Nephron progenitor cell (in vitro differentiated cells): ENCODE results near the gene SDHD.

Experiments used
- DNase-seq: peaks from one replicate; pipeline ENCODE4 v3.0.0; 2021
- H3K27ac Mint-ChIP-seq: 2 replicates; pipeline ENCODE4 v1.8.0; 2021; ENCODE audit warnings: mild to moderate bottlenecking, moderate library complexity, mixed read lengths
- H3K27me3 Mint-ChIP-seq: 2 replicates; pipeline ENCODE4 v1.8.0; 2021; ENCODE audit warnings: mild to moderate bottlenecking, low read depth, mixed read lengths; ENCODE audit not compliant: poor library complexity
- H3K36me3 Mint-ChIP-seq: 2 replicates; pipeline ENCODE4 v1.8.0; 2021; ENCODE audit warnings: low read depth, mixed read lengths
- H3K4me1 Mint-ChIP-seq: 2 replicates; pipeline ENCODE4 v1.8.0; 2021; ENCODE audit warnings: mixed read lengths
- H3K4me3 Mint-ChIP-seq: 2 replicates; pipeline ENCODE4 v1.8.0; 2021; ENCODE audit warnings: mild to moderate bottlenecking, moderate library complexity, mixed read lengths
- H3K9me3 Mint-ChIP-seq: 2 replicates; pipeline ENCODE4 v1.8.0; 2021; ENCODE audit warnings: mild to moderate bottlenecking, moderate library complexity, mixed read lengths
- TF ChIP-seq, protein P1 (sequence below): fragments of 200-600 bp; sonication (generic); IDR thresholded peaks from 2 replicates; pipeline ENCODE4 v1.5.0; 2021; ENCODE audit warnings: antibody characterized with exemption

SDHD gene

DNA sequence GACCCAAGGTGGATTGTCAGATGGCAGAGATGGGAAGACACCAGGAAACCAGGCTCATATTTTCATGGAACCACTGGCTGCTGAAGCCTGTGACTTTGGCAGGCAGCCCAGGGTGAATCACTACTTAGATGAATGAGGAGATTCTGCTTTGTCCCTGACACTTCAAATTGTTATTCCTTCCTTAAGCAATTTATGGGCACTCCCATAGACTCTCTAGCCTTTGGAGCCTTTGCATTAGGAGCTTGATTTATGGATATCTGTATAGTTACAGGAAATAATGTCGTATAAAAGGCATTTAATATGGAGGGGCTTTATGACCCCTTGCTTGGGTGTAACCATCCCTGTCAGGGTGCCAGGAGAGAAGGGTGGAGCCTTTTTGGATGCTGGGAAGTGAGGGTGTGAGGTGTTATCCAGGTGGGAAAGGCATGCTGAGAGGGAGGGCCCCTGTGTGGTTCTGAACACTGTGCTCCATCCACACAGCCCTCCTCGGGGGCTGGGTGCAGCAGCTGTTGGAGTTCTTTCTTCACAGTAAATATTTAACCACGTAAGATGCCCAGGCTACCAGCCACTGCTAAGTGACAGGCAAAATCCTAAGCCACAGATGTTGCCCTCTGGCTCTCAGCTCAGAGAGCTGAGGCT lies 41.9 kb downstream of the SDHD start:
- H3K4me3 Mint-ChIP-seq = no peak overlapping the region
- H3K27ac Mint-ChIP-seq = no peak overlapping the region
- no peaks in the 10 kb centered on the region for H3K27me3 Mint-ChIP-seq
- TF ChIP-seq, protein P1, sequence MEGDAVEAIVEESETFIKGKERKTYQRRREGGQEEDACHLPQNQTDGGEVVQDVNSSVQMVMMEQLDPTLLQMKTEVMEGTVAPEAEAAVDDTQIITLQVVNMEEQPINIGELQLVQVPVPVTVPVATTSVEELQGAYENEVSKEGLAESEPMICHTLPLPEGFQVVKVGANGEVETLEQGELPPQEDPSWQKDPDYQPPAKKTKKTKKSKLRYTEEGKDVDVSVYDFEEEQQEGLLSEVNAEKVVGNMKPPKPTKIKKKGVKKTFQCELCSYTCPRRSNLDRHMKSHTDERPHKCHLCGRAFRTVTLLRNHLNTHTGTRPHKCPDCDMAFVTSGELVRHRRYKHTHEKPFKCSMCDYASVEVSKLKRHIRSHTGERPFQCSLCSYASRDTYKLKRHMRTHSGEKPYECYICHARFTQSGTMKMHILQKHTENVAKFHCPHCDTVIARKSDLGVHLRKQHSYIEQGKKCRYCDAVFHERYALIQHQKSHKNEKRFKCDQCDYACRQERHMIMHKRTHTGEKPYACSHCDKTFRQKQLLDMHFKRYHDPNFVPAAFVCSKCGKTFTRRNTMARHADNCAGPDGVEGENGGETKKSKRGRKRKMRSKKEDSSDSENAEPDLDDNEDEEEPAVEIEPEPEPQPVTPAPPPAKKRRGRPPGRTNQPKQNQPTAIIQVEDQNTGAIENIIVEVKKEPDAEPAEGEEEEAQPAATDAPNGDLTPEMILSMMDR = no peak
- DNase-seq = no peak
- peaks cover 18% of the 10 kb centered on the region for H3K4me1 Mint-ChIP-seq
- H3K9me3 Mint-ChIP-seq = no peaks in the 10 kb centered on the region
- no peaks in the 10 kb centered on the region for H3K36me3 Mint-ChIP-seq

DNA sequence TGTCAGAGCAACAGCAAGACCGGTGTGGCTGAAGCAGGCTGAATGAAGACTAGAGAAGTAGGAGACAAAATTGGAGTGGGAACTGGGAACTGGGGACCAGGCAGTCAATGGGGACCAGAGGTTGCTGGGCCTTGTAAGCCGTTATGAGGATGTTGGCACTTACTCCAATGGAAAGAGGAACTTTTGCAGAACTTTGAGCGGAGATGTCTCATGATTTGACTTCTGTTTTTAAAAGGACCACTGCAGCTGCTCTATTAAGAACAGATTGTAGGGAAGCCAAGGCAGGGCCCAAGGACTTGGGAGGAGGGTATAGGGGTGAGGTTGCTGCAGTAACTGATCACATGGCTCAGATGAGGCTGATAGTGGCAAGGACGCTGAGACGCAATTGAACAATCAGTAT lies 43.0 kb downstream of the SDHD start:
- TF ChIP-seq, protein P1 = no peak
- Mint-ChIP-seq H3K4me1 (peaks cover 25% of the 10 kb centered on the region), H3K27me3 (no peaks in the 10 kb centered on the region), H3K4me3 (no peak overlapping the region), H3K9me3 (peaks cover 6% of the 10 kb centered on the region), H3K36me3 (peaks cover 6% of the 10 kb centered on the region), H3K27ac (no peak overlapping the region)
- DNase-seq = no peak

DNA sequence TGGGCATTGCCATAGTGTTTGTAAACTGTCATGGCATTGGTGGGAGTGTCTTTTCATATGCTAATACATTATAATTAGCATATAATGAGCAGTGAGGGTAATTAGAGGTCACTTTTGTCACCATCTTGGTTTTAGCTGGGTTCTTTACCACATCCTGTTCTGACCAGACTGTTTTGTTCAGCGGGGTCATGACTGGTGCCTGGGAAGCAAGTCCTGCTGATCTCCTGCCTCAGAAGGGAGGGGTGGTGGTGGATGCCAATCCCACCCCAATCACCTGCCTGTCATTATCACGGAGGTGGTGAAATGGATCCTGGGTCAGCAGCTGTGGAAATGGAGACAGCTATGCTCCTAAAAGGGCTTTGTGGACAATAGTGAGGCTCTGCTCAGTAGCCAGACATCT lies 46.1 kb downstream of the SDHD start:
- H3K27ac Mint-ChIP-seq = no peak overlapping the region
- H3K9me3 Mint-ChIP-seq = peaks cover 6% of the 10 kb centered on the region
- no peak for DNase-seq
- peaks cover 25% of the 10 kb centered on the region for H3K4me1 Mint-ChIP-seq
- H3K27me3 Mint-ChIP-seq = peaks cover 4% of the 10 kb centered on the region
- H3K4me3 Mint-ChIP-seq = no peak overlapping the region
- H3K36me3 Mint-ChIP-seq = peaks cover 6% of the 10 kb centered on the region
- TF ChIP-seq, protein P1 = no peak

DNA sequence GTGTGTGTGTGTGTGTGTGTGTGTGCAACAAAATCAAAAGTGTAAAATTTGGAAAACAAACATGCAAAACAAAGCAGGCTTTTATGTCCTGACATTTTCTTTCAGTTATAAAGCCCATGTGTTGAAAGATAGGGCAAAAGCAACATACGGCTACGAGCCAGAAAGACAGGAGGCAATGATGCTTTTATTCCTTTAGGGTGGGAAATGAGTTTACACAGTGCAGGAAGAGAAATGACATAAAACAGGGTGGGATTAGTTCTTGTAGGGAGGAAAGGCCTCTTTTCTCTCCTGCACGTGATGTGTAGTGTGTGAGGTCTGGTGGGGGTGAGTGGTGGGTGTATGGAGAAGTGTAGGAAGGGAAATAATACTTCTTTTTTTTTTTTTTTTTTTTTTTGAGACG lies 47.8 kb downstream of the SDHD start:
- H3K36me3 Mint-ChIP-seq = peaks cover 6% of the 10 kb centered on the region
- H3K27me3 Mint-ChIP-seq = peaks cover 4% of the 10 kb centered on the region
- H3K9me3 Mint-ChIP-seq = peaks cover 6% of the 10 kb centered on the region
- H3K4me3 Mint-ChIP-seq = no peak overlapping the region
- TF ChIP-seq, protein P1 = no peak
- no peak for DNase-seq
- H3K4me1 Mint-ChIP-seq = peaks cover 14% of the 10 kb centered on the region
- H3K27ac Mint-ChIP-seq = peak overlapping the region; percentile 53

DNA sequence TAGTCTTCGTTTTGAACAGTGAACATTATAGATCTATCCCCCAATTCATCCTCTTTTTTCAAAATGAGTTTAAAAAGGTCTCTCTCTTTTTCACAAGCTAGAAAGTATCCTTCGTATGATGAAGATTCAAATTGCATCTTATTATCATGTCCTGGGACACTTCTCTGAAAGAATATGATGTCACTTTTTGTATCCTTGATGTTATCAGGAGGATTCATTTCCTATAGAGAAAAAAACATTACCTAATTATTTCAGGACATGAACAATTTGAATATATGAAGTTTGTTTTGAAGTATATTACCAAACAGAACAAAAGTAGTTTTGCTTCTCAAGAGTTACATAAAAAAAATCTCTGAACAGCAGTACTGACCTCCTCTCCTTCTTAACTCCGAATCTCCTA lies 56.9 kb downstream of the SDHD start:
- H3K4me1 Mint-ChIP-seq = no peaks in the 10 kb centered on the region
- H3K27ac Mint-ChIP-seq = no peak overlapping the region
- peaks cover 14% of the 10 kb centered on the region for H3K9me3 Mint-ChIP-seq
- TF ChIP-seq, protein P1 = no peak
- no peak overlapping the region for H3K4me3 Mint-ChIP-seq
- DNase-seq = no peak
- H3K36me3 Mint-ChIP-seq = peaks cover 24% of the 10 kb centered on the region
- peaks cover 6% of the 10 kb centered on the region for H3K27me3 Mint-ChIP-seq
